GM12801 (cell line): ENCODE measurements around the gene CHORDC1.

Experiments used
- TF ChIP-seq, protein P1 (sequence below): IDR thresholded peaks from one replicate; pipeline ENCODE4 v1.5.1; 2011; ENCODE audit warnings: control low read depth; ENCODE audit not compliant: insufficient read length; ENCODE audit errors: extremely low read depth

CHORDC1 gene

GRCh38 chr11:90246468-90246867 is 23.6 kb upstream of the CHORDC1 start:
- TF ChIP-seq, protein P1, sequence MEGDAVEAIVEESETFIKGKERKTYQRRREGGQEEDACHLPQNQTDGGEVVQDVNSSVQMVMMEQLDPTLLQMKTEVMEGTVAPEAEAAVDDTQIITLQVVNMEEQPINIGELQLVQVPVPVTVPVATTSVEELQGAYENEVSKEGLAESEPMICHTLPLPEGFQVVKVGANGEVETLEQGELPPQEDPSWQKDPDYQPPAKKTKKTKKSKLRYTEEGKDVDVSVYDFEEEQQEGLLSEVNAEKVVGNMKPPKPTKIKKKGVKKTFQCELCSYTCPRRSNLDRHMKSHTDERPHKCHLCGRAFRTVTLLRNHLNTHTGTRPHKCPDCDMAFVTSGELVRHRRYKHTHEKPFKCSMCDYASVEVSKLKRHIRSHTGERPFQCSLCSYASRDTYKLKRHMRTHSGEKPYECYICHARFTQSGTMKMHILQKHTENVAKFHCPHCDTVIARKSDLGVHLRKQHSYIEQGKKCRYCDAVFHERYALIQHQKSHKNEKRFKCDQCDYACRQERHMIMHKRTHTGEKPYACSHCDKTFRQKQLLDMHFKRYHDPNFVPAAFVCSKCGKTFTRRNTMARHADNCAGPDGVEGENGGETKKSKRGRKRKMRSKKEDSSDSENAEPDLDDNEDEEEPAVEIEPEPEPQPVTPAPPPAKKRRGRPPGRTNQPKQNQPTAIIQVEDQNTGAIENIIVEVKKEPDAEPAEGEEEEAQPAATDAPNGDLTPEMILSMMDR = no peak

GRCh38 chr11:90243534-90243933 is 20.7 kb upstream of the CHORDC1 start:
- TF ChIP-seq, protein P1 = no peak

DNA sequence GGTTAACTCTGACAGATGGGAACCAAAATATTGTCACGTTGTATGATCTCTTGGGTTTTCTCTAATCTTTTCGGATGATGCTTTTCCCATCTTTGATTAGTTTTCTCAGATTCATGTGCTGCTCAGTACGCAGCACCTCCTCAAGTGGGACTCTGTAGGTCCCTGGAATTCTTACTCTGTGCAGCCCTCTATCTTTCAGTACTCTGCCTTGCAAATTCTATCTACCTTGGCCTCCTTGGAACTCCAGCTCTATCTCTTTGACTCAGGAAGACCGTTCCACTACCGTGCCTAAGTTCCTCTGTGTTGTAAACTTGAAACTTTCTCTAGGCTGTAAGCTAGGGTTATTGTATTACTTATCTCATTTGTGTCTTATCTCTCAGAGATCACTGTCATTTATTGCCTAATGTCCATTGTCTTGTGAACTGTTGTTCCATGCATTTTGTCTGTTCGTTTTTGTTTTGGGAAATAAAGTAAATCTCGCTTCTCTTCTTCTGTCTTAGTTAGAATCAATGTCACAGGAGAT is 20.1 kb upstream of the CHORDC1 start:
- TF ChIP-seq, protein P1 = no peak

- TF ChIP-seq, protein P1 = no peak
Observed at GRCh38 chr11:90241414-90241813, 18.6 kb upstream of the CHORDC1 start.

DNA sequence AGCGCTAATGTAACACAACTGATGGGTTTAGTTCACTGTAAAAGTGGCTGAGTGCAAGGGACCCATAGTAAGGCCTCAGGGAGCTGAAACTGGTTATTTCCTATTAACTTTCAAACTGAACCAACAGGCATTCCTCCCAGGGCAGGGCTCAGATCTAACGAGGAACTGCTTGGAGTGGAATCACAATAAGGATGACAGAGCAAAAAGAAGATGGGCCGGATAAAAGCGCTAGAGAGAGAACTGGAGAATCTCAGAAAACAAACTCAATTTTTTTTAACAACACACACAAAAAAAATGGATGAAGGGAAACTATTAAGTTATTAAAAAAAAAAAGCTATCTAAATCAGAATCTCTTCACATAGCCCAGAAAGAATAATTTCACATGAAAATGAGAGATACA is 14.2 kb upstream of the CHORDC1 start:
- TF ChIP-seq, protein P1 = no peak

DNA sequence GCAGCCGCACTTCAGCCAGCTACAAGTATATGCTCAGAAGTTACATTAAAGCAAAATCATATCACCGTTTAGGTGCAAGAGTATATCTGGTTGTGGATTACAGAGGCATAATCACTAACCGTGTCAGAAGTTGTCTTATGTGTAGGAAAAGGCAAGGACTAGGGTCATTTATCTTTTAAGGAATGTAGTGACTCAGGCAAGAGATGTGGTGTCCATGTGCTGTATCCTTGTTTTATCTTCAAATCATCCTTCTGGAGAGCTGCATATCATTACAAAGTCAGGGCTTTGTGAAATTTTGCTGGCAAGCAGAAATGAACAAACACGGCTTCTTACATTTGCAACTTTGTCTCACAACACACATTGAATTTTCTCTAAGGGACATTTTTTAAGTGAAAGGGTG is 12.7 kb upstream of the CHORDC1 start:
- TF ChIP-seq, protein P1 = no peak

DNA sequence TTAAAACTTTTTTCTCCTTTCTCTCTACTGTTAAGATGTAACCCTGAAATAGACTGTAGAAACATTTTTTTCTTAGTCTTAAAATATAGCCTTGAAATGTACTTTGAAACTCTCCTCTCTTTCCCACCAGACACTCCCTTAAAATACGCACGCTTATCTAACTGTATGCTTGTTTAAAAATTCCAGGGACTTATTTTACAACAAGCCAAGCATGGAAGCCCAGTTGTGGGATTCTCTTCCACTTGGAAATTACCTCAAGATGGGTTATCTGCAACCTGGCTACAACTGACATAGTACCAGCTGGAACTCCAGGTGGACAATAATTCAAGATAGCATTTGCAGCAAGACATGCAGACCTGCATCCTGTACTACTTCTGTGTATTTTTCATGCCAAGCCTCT is 12.1 kb upstream of the CHORDC1 start:
- TF ChIP-seq, protein P1 = no peak

- TF ChIP-seq, protein P1 = no peak
Observed at GRCh38 chr11:90229791-90230190, 6.9 kb upstream of the CHORDC1 start.
